ENCODE data around the gene CDR2L.
"Not testable (repeated sequence)": the region's sequence is repeated elsewhere in the genome, so short reads cannot be mapped to it uniquely, and the experiment has no call there.

The CDR2L gene

GRCh38 chr17:75034236-75034908 lies 46.9 kb downstream of the CDR2L start:
- DNase-seq = peak in 55 of 56 donors; percentile 43 to 96 (median 76)

- DNase-seq = peak in 21 of 56 donors; percentile 8 to 70 (median 34)
Observed at GRCh38 chr17:75036643-75037268, 49.3 kb downstream of the CDR2L start.

- no peak for DNase-seq
Observed at GRCh38 chr17:75039238-75039637, 51.8 kb downstream of the CDR2L start.

- no peak for DNase-seq
Observed at GRCh38 chr17:75041656-75042280, 54.3 kb downstream of the CDR2L start.

GRCh38 chr17:75043789-75044188 lies 56.4 kb downstream of the CDR2L start:
- DNase-seq = not testable (repeated sequence)

GRCh38 chr17:75044716-75045115 lies 57.3 kb downstream of the CDR2L start:
- no peak for DNase-seq

GRCh38 chr17:75045946-75046406 lies 58.5 kb downstream of the CDR2L start:
- DNase-seq = not testable (repeated sequence)

GRCh38 chr17:75046407-75047289 lies 59.2 kb downstream of the CDR2L start, which contains the start of the genes ATP5PD and KCTD2:
ATP5PD (minus strand) TSS chr17:75046969; CDS start chr17:75042650, 4,319 bp downstream.
KCTD2 (plus strand) TSS chr17:75047225; CDS start chr17:75047251, 26 bp downstream.
- peak; percentile 50 to 97 (median 93) for DNase-seq

GRCh38 chr17:75047398-75048098 lies 60.1 kb downstream of the CDR2L start:
- peak in 19 of 56 donors; percentile 12 to 54 (median 36) for DNase-seq

GRCh38 chr17:75048249-75048878 lies 60.9 kb downstream of the CDR2L start:
- DNase-seq = peak in 14 of 56 donors; percentile 7 to 51 (median 15)

- DNase-seq = no peak
Observed at GRCh38 chr17:75049057-75049456, 61.6 kb downstream of the CDR2L start.

GRCh38 chr17:75049706-75050105 lies 62.3 kb downstream of the CDR2L start:
- no peak for DNase-seq

GRCh38 chr17:75051941-75052340 lies 64.5 kb downstream of the CDR2L start:
- DNase-seq = no peak
